Osteoblast (primary cell): Measurements from ENCODE around the gene A1BG. TPM values are rescaled to one million over a fixed set of nuclear protein-coding genes. Genes with fewer than 3 reads are reported as not detected.

Source experiments
- DNase-seq: peaks from one replicate; pipeline ENCODE4 v3.0.0; 2011; ENCODE audit warnings: low spot score, mixed read lengths; ENCODE audit not compliant: insufficient read length; ENCODE audit errors: missing footprints
- H2AFZ ChIP-seq: 2 replicates; pipeline ENCODE4 v1.6.0; 2011; ENCODE audit warnings: mild to moderate bottlenecking, low read length
- H3K27ac ChIP-seq: 2 replicates; pipeline ENCODE4 v1.5.1; 2011; ENCODE audit warnings: mild to moderate bottlenecking, low read depth, low read length, moderate library complexity
- H3K27me3 ChIP-seq: 2 replicates; pipeline ENCODE4 v1.6.0; 2012; ENCODE audit warnings: mild to moderate bottlenecking, control low read depth, inconsistent platforms, low read length, moderate library complexity; ENCODE audit not compliant: insufficient read depth
- H3K36me3 ChIP-seq: 2 replicates; pipeline ENCODE4 v1.5.1; 2011; ENCODE audit warnings: mild to moderate bottlenecking, low read length, control low read depth, moderate library complexity; ENCODE audit not compliant: insufficient read depth
- H3K4me1 ChIP-seq: 2 replicates; pipeline ENCODE4 v1.5.1; 2011; ENCODE audit warnings: mild to moderate bottlenecking, low read length, control low read depth, moderate library complexity; ENCODE audit not compliant: insufficient read depth
- H3K4me2 ChIP-seq: 2 replicates; pipeline ENCODE4 v1.6.0; 2011; ENCODE audit warnings: mild to moderate bottlenecking, low read length; ENCODE audit not compliant: insufficient read depth
- H3K4me3 ChIP-seq: fragments of 200-600 bp; sonication (generic); 3 replicates; pipeline ENCODE4 v1.5.1; 2012; ENCODE audit warnings: mild to moderate bottlenecking, low read length, inconsistent platforms; ENCODE audit not compliant: insufficient read depth
- H3K79me2 ChIP-seq: 2 replicates; pipeline ENCODE4 v1.6.0; 2012; ENCODE audit warnings: mild to moderate bottlenecking, low read length, control low read depth, inconsistent platforms; ENCODE audit not compliant: insufficient read depth
- H3K9me3 ChIP-seq: 2 replicates; pipeline ENCODE4 v1.5.1; 2011; ENCODE audit warnings: low read depth, low read length, control low read depth
- H4K20me1 ChIP-seq: 2 replicates; pipeline ENCODE4 v1.6.0; 2012; ENCODE audit warnings: mild to moderate bottlenecking, low read length, control low read depth; ENCODE audit not compliant: insufficient read depth
- total RNA-seq: library from RNA; depleted of rRNA; stranded (reverse); fragments of >200 nt; gene quantifications from 2 replicates; pipeline ENCODE4 v1.2.3, GENCODE V29; 2012
- TF ChIP-seq, protein P1 (sequence below): IDR thresholded peaks from 2 replicates; pipeline ENCODE4 v1.5.1; 2011; ENCODE audit warnings: mild to moderate bottlenecking, low read depth, low read length, moderate library complexity; ENCODE audit errors: extremely low read depth

The A1BG gene
- total RNA-seq, 1 donor, result 1.1 TPM

GRCh38 chr19:58397533-58398037 lies 44.3 kb upstream of the A1BG start:
- peak; percentile 89 for DNase-seq
- Histone ChIP-seq H3K4me2 (no peak overlapping the region), H3K27ac (no peak overlapping the region), H3K36me3 (peaks cover 27% of the 10 kb centered on the region), H2AFZ (no peak overlapping the region), H3K4me1 (peaks cover 12% of the 10 kb centered on the region), H3K4me3 (no peak overlapping the region), H4K20me1 (peaks cover 26% of the 10 kb centered on the region), H3K79me2 (no peaks in the 10 kb centered on the region), H3K9me3 (no peaks in the 10 kb centered on the region), H3K27me3 (peaks cover 9% of the 10 kb centered on the region)
- TF ChIP-seq, protein P1, sequence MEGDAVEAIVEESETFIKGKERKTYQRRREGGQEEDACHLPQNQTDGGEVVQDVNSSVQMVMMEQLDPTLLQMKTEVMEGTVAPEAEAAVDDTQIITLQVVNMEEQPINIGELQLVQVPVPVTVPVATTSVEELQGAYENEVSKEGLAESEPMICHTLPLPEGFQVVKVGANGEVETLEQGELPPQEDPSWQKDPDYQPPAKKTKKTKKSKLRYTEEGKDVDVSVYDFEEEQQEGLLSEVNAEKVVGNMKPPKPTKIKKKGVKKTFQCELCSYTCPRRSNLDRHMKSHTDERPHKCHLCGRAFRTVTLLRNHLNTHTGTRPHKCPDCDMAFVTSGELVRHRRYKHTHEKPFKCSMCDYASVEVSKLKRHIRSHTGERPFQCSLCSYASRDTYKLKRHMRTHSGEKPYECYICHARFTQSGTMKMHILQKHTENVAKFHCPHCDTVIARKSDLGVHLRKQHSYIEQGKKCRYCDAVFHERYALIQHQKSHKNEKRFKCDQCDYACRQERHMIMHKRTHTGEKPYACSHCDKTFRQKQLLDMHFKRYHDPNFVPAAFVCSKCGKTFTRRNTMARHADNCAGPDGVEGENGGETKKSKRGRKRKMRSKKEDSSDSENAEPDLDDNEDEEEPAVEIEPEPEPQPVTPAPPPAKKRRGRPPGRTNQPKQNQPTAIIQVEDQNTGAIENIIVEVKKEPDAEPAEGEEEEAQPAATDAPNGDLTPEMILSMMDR, result no peak

DNA sequence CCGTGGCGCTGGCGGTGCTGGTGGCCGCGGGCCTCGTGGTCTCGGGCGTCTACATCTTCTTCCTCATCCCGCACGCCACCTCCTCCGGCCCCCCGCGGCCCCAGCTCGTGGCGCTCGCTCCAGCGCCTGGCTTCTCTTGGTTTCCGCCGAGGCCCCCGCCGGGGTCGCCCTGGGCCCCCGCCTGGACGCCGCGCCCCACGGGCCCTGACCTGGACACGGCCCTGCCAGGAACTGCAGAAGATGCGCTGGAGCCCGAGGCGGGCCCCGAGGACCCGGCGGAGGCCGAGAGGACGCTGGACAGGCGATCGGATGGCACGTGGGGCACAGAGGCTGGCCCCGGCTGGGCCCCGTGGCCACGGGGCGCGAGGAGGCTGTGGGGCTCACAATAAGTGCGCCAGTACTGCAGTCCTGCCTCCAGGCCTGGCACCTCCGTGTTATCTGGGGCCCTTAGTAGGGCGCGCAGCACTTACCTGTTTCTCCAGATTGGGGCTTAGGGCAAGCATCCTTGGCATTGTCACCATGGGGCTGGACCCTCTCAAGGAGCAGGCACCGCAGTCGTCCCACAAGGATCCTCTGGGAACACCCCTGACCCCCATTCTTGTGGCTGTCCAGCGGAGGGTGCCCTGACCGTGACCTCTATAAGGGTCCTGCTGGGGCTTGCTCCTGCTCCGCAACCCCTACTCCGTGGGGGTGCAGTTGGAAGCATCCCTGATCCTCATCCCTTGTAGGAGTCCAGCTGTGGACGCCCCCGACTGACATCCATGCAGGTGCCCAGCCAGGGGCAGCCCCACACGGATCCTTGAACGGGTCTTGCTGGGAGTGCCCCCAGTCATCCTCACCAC lies 43.6 kb upstream of the A1BG start:
- H4K20me1 ChIP-seq, result peaks cover 30% of the 10 kb centered on the region
- H3K27me3 ChIP-seq, result peaks cover 9% of the 10 kb centered on the region
- DNase-seq, result peak; percentile 66
- peaks cover 9% of the 10 kb centered on the region for H3K4me1 ChIP-seq
- no peak overlapping the region for H3K27ac ChIP-seq
- peaks cover 31% of the 10 kb centered on the region for H3K36me3 ChIP-seq
- TF ChIP-seq, protein P1, result no peak
- H3K79me2 ChIP-seq, result no peaks in the 10 kb centered on the region
- no peak overlapping the region for H3K4me2 ChIP-seq
- no peaks in the 10 kb centered on the region for H3K9me3 ChIP-seq
- H2AFZ ChIP-seq, result no peak overlapping the region
- no peak overlapping the region for H3K4me3 ChIP-seq

- Histone ChIP-seq H3K4me2 (no peak overlapping the region), H3K4me3 (peak overlapping the region; percentile 28), H3K79me2 (peaks cover under 1% of the 10 kb centered on the region), H3K27me3 (peaks cover 9% of the 10 kb centered on the region), H4K20me1 (peaks cover 34% of the 10 kb centered on the region), H2AFZ (no peak overlapping the region), H3K9me3 (no peaks in the 10 kb centered on the region), H3K4me1 (peaks cover 9% of the 10 kb centered on the region), H3K27ac (no peak overlapping the region), H3K36me3 (peaks cover 34% of the 10 kb centered on the region)
- TF ChIP-seq, protein P1, result no peak
- DNase-seq, result peak; percentile 83
These were observed 42.8 kb upstream of the A1BG start for GRCh38 chr19:58395979-58396627.
